Stimulated activated CD8-positive, alpha-beta memory T cell treated with anti-CD3 and anti-CD28 coated beads, Interleukin-7, amount 100 ng/mL, for 24 hours (primary cell): ENCODE data around the gene TSHR.
"Not testable (repeated sequence)": the region's sequence is repeated elsewhere in the genome, so short reads cannot be mapped to it uniquely, and the experiment has no call there.

Experiments used
- DNase-seq: peaks from one replicate; pipeline ENCODE4 v3.0.0-alpha.2; 2020; ENCODE audit warnings: low read depth

The TSHR gene

DNA sequence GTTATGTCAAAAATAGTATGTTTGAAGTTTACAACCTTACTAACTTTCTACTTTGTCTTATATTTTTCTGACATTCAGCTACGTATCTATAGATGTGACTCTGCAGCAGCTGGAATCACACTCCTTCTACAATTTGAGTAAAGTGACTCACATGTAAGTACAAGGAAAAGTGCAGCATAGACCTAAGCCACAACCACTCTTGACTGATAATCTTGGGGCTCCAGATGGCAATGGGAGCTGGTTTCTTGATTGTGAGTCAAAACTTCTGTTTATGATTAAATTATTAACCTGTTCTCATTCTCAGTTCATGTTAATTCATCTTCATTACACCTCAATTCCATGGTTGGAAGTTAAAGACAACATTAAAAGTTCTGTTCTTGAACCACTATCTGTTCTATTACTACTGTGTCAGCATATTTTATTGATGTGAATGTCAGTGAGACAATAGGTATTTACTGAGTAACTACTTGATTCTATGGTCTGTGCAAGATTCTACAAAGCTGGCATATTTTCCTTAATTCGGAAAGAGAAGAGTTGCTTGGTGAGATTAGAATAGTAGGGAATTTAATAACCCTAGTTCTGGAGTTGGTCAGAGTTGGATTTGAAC lies 112.9 kb downstream of the TSHR start:
- DNase-seq, result no peak

DNA sequence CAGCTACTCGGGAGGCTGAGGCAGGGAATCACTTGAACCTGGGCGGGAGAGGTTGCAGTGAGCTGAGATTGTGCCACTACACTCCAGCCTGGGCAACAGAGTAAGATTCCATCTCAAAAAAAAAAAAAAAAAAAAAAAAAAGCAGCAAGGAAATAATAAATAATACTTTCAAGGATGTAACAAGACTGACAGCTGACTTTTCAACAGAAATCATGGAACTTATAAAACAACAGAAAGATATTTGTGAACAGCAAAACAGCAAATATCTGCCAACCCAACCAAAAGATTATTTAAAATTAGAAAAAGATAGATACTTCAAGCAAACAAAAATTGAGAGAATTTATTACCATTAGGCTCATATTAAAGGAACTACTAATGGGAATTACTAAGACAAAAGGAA lies 115.1 kb downstream of the TSHR start:
- no peak for DNase-seq

DNA sequence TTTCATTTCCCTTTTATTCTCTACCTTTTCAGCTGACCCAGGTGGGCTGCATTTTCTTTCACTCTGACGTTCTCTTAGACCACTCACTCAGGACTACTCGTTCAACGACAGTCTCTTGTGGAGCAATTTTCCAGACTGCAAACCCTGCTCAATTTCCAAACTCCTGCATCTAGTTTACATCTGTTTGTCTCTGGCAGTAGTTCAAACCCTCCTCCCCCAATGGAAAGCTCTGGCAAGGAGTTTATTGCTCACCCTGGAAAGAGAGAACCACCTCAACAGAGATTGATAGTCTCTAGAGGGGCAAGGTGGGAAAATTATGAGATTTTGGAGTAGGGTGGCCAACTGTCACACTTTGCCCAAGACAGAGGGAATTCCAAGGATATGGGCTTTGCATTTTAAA lies 130.2 kb downstream of the TSHR start:
- no peak for DNase-seq

DNA sequence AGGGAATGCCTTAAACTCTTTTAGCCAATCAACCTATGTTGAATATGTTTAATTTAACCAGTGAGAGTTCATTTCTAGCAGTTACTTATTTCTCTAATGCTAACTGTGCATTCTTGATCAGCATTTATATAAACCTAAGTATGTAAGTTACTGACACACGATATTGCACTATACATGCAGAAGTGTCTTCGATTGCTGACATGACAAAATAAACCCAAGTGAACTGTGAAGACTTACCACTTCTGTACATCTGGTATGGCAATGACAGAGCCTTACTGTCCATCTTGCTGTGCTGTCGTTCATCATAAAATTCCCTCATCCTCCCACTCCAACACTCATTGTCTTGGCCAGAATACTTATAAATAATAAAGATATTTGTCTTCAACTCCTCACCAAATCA lies 131.8 kb downstream of the TSHR start:
- DNase-seq, result no peak

DNA sequence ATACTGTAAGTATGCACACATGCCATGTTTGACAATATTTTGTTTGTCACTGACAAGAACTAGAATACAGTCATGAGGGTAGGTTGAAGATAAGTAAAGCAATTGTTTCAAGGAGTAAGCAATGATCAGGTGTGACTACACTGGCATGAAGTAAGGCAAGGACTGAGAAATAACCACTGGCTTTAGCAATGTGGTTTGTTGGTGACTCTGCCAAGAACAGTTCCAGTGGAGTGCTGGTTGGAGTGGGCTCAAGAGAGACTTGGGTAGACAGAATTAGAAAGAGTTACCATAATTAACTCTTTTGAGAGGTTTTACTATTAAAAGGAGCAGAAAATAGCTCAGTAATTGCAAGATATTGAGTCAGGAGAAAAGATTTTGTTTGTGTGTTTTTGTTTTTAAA lies 135.7 kb downstream of the TSHR start:
- no peak for DNase-seq

DNA sequence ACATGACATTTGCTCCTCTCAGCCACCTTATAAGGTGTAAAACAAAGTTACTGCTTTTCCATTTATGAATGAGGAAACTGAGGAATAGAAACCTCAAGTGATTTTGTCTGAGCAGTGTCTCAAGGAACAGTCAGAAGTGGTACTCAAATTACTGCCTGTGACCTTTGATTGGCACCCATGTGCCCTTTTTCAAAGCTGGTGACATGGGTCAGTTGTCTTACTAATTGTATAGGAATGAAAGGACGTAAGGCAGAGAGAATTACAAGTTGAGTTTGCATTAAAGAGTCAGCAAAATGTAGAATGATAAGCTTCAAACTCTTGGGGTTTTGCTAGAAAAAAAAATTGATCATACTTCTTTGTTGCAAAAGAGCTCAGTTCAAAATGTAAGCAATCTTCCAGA lies 136.2 kb downstream of the TSHR start:
- DNase-seq, result no peak

DNA sequence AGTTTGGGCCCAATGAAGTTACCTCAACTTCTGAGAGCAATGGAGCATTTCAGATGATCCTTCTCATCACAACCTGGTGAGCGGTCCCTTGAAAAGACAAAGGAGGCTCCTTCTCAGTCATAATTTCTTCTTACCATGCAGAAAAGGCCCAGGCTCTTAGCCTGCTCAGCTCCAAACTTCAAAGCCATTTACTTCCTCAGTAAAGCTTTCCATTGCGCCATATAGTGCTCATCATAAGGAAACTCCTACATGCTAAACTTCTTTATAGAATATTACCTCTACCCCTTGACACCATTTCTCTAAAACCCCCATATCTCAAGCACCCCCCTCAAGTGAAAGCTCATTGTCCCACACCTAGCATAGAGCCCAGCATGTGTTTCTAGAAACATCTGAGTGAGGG lies 138.2 kb downstream of the TSHR start:
- DNase-seq, result no peak

DNA sequence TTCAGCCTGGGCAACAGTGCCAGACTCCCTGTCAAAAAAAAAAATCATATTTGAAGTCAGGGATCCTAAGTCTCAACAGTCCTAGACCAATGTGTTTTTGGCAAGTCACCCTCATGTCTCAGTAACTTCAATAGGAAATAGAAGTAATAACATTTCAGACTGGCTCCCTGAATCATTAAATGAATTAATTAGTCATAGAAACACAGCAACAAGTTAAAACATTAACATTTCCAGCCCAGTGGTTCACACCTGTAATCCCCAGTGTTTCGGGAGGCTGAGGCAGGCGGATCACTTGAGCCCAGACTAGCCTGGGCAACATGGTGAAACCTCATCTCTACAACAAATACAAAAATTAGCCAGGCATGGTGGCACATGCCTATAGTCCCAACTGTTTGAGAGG lies 140.1 kb downstream of the TSHR start:
- no peak for DNase-seq

DNA sequence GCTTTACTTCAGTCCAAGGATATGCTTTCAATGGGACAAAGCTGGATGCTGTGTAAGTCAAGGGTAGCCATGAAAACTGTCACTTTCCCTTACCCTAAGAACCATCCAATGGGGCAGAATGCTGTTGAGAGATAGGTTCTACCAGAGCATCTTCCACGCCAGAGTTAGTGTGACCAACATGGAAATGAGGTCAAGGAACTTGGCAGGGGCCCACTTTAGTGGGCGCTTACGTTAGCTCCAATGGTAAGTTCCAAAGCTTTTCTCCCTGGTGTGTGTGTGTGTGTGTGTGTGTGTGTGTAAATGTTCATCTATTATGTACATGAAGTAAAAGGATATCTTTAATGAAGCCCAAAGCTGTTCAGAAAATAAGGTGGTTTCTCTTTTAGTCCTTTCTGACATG lies 141.2 kb downstream of the TSHR start:
- DNase-seq, result no peak

DNA sequence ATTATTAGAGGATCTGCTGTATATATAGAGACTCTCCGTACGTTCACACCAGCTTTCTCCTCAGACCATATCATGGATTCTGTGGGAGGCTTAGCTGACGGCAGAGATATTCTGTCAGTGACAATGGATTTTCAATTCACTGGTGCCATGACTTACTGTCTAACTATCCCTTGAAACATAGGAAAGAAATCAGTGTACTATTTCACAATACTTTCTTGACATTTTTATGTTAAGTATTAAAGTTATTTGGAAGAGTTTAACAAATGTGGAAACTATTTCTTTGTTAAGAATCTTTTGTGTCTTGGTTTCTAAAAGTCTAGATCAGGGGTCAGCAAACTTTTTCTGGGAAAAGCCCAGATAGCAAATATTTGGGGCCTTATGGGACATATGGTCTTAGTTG lies 146.8 kb downstream of the TSHR start:
- DNase-seq, result no peak

DNA sequence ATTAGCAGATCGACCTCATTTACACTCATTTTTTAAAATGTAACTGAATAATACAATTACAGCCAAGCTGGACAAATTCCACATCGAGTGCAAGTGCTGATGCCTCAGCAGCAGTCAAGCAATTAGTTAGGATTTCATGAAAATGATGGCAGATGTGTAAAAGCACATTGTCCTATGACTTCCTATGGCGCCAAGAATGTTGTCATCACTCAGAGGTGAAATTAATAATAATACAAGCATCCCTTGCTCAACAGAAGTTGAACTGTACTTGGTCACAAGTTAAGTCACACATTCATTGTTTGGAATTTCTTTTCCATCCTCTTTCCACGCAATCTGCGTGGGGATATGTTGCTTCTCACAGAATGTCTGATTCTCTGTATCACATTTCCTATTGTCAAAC lies 148.0 kb downstream of the TSHR start:
- no peak for DNase-seq

DNA sequence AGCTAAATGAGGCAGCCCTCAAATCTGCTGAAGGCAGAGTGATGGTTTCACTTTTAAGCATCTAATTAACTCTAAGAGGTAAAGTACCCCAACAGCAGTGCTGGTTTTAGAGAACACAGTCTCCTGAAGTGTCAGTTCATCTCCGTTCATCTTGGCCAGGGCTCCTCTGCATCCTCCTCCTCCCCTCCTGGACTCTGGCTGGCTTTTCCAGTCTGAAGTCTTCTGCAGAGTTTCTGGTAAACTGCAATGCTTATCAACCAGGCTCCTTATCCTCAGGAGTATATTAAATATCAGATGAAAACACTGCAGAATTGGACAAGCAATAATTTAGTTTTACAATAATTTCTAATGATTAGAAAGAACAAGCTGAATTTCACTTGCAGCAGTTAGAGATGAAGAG lies 150.0 kb downstream of the TSHR start:
- no peak for DNase-seq

DNA sequence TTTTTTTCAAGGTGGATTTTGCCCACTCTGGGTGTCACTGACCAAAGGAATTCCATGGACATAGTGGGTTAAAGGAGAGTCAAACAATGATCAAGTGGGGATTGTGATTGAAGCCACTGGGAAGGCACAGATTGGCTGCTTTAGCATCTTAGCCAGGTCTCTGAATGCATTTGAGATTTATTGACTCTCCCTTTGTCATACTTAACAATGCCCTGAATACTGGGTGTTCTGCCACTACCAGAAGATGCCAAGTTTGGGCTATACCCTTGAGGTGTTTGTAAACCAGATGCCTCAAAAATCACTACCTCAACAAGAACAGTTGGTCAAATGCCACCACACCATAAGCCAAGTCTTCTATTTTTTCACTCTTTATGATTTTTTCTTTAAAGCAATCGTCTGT lies 150.5 kb downstream of the TSHR start:
- no peak for DNase-seq

DNA sequence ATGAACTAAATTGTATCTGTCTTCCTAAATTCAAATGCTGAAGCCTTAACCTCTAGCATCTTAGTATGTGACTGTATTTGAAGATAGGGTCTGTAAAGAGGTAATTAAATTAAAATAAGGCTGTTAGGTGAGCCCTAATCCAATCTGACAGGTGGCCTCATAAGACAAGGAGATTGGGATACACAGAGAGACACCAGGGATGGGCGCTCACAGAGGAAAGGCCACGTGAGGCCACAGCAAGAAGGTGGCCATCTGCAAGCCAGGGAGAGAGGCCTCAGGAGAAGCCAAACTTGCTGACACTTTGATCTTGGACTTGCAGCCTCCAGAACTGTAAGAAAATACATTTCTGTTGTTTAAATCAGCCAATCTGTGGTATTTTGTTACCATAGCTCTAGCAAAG lies 154.8 kb downstream of the TSHR start:
- no peak for DNase-seq

DNA sequence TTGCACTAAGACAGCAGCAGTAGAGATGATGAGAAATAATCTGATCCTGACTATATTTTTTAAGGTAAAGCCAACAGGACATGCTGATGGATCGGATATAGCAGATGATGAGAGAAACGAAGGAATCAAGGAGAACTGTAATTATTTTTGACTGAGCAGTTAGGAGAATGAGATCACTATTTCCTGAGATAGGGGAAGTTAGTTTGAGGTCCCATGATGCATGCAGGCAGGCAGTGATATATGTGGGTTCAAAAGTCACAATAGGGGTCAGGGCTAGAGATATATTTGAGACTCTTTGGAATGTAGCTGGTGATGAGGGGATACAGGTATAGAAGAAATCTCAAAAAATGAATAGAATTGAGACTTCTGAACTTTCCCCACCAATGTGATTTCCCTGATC lies 157.8 kb downstream of the TSHR start:
- DNase-seq, result no peak

DNA sequence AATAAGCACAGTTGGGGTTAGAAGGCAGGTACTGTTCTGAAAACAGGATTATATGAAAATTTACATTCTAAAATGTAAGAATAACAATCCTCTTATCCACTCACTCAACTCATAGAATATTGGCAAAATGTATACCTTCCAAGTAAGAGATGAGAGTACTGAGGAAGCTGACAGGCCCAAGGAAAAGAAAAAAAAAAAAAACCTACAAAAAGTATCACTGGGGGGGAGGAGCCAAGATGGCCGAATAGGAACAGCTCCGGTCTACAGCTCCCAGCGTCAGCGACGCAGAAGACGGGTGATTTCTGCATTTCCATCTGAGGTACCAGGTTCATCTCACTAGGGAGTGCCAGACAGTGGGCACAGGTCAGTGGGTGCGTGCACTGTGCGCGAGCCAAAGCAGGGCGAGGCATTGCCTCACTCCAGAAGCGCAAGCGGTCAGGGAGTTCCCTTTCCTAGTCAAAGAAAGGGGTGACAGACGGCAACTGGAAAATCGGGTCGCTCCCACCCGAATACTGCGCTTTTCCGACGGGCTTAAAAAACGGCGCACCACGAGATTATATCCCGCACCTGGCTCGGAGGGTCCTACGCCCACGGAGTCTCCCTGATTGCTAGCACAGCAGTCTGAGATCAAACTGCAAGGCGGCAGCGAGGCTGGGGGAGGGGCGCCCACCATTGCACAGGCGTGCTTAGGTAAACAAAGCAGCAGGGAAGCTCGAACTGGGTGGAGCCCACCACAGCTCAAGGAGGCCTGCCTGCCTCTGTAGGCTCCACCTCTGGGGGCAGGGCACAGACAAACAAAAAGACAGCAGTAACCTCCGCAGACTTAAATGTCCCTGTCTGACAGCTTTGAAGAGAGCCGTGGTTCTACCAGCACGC lies 158.8 kb downstream of the TSHR start:
- not testable (repeated sequence) for DNase-seq

DNA sequence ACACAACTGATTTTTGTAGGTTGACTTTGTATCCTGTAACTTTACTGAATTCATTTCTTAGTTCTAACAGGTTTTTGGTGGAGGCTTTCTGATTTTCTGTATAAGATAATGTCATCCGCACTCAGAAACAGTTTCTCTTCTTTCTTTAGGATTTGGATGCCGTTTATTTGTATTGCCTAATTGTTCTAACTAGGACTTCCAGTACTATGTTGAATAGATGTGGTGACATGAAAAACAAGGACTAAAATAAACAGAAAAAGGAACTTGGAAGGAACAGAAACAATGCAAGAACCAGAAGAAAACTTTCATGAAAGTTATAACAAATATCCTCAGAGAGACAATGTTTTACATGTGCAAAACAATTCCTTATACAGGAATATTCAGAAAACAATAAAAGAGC lies 165.1 kb downstream of the TSHR start:
- DNase-seq, result no peak

DNA sequence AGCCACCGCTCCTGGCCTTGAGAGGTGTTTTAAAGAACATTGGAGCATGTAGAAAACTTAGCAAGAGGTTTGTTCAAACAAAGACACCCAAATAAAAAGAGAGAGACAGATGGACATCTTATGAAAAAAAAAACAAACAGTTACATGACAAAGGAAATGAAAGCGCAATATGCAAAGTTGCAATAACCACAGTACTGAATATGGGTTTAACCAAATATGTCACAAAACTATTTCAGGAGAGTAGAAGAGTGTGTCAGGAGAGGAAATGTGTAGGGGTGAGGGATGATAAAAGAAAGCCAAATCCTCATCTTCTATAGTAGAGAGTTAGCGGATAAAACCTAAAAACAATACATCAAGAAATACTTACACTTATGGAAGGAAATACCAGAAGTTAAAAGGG lies 166.9 kb downstream of the TSHR start:
- no peak for DNase-seq

DNA sequence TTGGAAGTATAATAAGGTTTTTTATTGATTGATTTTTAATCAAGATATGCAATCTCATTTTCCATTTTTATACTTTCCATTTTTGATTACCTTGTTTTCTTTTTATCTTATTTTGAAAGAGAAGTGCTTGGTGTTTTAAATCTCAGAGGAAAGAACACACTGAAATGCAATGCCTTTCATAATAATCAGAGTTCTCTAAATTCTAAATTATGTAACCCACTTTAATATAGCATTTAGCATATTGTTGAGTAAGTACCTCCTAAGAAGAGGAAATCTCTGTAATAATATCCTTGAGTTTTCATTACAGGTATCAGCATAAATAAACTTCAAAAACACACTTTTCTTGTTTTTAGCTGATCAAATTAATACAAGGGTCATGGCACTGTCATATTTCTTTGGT lies 168.4 kb downstream of the TSHR start:
- no peak for DNase-seq

DNA sequence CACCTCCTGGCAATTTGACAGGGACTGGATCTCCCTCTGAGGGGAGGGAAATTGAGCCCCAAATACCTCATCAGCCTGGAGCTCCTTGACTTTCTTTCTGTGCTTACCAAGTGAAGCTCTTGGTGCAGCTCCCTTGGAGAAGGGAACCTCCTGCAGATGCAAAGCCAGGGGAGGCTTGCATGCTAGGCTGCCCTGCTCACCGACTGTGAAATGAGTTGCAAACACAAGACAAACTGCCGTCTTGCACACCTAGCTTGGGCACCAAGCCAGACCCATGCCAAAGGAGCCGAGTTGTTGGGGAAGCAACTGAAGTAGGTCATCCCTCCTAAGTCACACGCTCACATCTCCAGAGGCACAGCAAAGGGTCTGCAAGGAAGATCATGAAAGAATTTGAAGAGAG lies 170.1 kb downstream of the TSHR start:
- DNase-seq, result no peak

DNA sequence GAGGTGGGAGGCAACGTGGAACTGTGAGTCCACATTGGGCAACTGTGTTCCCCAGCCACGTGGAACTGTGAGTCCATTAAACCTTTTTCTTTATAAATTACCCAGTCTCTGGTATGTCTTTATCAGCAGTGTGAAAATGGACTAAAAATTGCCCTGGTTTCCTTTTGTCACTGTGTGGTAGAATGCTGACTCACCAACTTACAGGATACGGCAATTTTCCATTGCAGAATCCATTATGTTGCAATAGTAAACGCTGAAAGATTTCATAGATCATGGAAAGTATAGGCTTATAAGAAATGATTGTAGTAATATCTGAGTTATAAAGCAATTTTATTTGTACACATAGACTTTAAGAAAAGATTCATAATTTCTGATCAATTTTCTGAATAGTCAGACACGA lies 172.4 kb downstream of the TSHR start:
- DNase-seq, result no peak

DNA sequence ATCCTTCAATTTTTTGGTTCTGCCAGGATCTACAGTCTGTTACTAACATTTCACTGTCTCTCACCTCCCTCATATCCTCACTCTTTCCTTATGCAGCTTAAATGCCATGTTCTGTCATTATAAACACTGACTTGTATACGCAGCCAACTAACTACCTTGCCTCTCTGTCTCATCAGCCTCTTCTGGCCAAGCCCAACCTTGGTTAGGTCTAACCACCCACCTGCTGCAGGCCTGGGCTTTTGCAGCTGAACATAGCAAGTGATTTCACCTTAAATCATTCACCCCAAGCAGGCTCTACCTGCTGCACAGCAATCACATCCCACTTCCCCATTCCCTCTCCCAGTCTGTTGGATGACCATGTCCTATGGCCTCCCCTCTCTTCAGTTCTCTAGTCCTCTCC lies 173.8 kb downstream of the TSHR start:
- no peak for DNase-seq

DNA sequence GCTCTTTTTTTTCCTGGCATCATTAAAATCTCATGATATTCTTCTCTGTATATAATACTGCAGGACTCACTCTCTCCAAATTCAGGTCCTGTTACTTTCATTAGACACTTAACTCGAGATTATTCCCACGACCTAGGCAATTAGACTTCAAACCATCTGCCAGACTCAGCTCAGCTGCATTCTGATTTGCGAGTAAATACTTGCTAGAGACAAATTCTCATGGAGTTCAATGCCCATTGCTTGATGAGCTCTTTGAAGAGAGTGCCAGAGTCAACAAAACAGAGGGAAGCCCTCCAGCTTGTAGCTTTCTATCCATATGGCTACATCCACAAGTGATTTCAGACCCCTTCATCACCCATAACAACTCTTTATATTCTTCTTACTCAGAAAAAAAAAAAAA lies 177.0 kb downstream of the TSHR start:
- DNase-seq, result no peak

DNA sequence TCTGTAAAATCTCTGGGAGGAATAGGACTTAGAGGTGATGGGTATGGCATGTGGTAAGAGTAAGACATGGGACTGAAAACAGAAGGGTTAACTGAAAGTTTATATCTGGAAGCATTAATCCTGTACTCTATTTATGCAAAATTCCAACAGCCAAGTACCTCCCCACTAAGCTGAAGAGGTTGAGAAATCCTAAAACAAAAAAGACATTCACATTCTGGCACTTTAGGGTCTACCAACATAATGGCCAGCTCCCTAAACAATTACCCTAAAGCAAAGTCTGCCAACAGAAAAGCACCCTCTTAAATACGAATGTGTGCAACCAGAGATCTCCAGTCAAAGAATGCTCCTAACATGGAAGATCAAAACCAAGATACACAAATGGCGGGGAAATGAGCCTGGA lies 178.0 kb downstream of the TSHR start:
- no peak for DNase-seq
